HepG2 (cell line): ENCODE measurements around the gene SCGB1D4. TPM values are rescaled to one million over a fixed set of nuclear protein-coding genes. Genes with fewer than 3 reads are reported as not detected.

ENCODE experiments used
- CCDC6 ChIP-seq: sonication (generic); formaldehyde crosslinking; IDR thresholded peaks from 2 replicates; pipeline ENCODE4 v1.8.1; 2022; ENCODE audit warnings: mild to moderate bottlenecking, missing genetic modification reagents, moderate library complexity
- GATA4 ChIP-seq: sonication (generic); IDR thresholded peaks from 2 replicates; pipeline ENCODE4 v1.6.1; 2016; ENCODE audit warnings: antibody characterized with exemption, low read depth, borderline replicate concordance
- MAX ChIP-seq: IDR thresholded peaks from 2 replicates; pipeline ENCODE4 v1.6.1; 2012; ENCODE audit warnings: inconsistent platforms
- MIER2 ChIP-seq: IDR thresholded peaks from 2 replicates; pipeline ENCODE4 v1.6.1; 2016; ENCODE audit warnings: missing biosample characterization, missing genetic modification reagents
- MIXL1 ChIP-seq: IDR thresholded peaks from 2 replicates; pipeline ENCODE4 v1.6.1; 2016
- MYC ChIP-seq: sonication (generic); formaldehyde crosslinking; IDR thresholded peaks from 2 replicates; pipeline ENCODE4 v1.9.0; 2021; ENCODE audit warnings: missing genetic modification reagents, borderline replicate concordance
- MZF1 ChIP-seq: sonication (generic); formaldehyde crosslinking; IDR thresholded peaks from 2 replicates; pipeline ENCODE4 v1.8.1; 2023; ENCODE audit warnings: mild to moderate bottlenecking, missing genetic modification reagents, borderline replicate concordance
- NFKB2 ChIP-seq: sonication (generic); formaldehyde crosslinking; IDR thresholded peaks from 2 replicates; pipeline ENCODE4 v1.4.0; 2020; ENCODE audit warnings: missing genetic modification reagents, borderline replicate concordance
- NR2F2 ChIP-seq: IDR thresholded peaks from 2 replicates; pipeline ENCODE4 v1.6.1; 2012; ENCODE audit warnings: low read depth, inconsistent platforms, borderline replicate concordance
- POGK ChIP-seq: sonication (generic); formaldehyde crosslinking; conservative IDR thresholded peaks from 2 replicates; pipeline ENCODE4 v1.8.0; 2022; ENCODE audit warnings: mild to moderate bottlenecking, moderate library complexity, missing genetic modification reagents
- RFXANK ChIP-seq: IDR thresholded peaks from 2 replicates; pipeline ENCODE4 v1.6.1; 2016
- RFXAP ChIP-seq: sonication (generic); formaldehyde crosslinking; IDR thresholded peaks from 2 replicates; pipeline ENCODE4 v1.4.0; 2020; ENCODE audit warnings: missing genetic modification reagents, borderline replicate concordance
- TRIM24 ChIP-seq: sonication (generic); formaldehyde crosslinking; IDR thresholded peaks from 2 replicates; pipeline ENCODE4 v1.8.0; 2022; ENCODE audit warnings: mild to moderate bottlenecking, missing genetic modification reagents
- YEATS2 ChIP-seq: sonication (generic); formaldehyde crosslinking; IDR thresholded peaks from 2 replicates; pipeline ENCODE4 v1.4.0; 2020; ENCODE audit warnings: missing genetic modification reagents, borderline replicate concordance
- ZBTB39 ChIP-seq: sonication (generic); formaldehyde crosslinking; IDR thresholded peaks from 2 replicates; pipeline ENCODE4 v1.5.0; 2020; ENCODE audit warnings: missing genetic modification reagents
- ZMAT3 ChIP-seq: sonication (generic); formaldehyde crosslinking; conservative IDR thresholded peaks from 2 replicates; pipeline ENCODE4 v1.7.0; 2021; ENCODE audit warnings: missing genetic modification reagents
- ZNF501 ChIP-seq: sonication (generic); formaldehyde crosslinking; IDR thresholded peaks from 2 replicates; pipeline ENCODE4 v1.5.1; 2020; ENCODE audit warnings: mild to moderate bottlenecking, moderate library complexity, missing genetic modification reagents
- ZNF644 ChIP-seq: IDR thresholded peaks from 2 replicates; pipeline ENCODE4 v1.6.1; 2016; ENCODE audit warnings: low read depth
- ZSCAN31 ChIP-seq: sonication (generic); formaldehyde crosslinking; IDR thresholded peaks from 2 replicates; pipeline ENCODE4 v1.5.0; 2020; ENCODE audit warnings: low read depth, mild to moderate bottlenecking, missing genetic modification reagents
- polyA plus RNA-seq, 8 experiments: library from polyadenylated mRNA; depleted of rRNA in 3 of 8; stranded (reverse) in 7 of 8; unstranded in 1 of 8; fragments of >200 nt; fragmentation: Illumina TruSeq in 4 of 8; extraction: Trizol in 4 of 8; gene quantifications; 2 replicates each; pipeline versions ENCODE4 v1.2.1 to v1.2.3, GENCODE V29; 2011 to 2016; ENCODE audit warnings: low read depth in 4 of 8, missing spikeins in 1 of 8, mixed read lengths in 1 of 8; ENCODE audit not compliant: insufficient read depth in 1 of 8
- total RNA-seq, 5 experiments: library from RNA; depleted of rRNA; stranded (reverse); fragments of >200 nt; fragmentation: Illumina TruSeq; extraction: Trizol; gene quantifications; 2 replicates each; pipeline ENCODE4 v1.2.3, GENCODE V29; 2016; ENCODE audit warnings: low read depth in 1 of 5
- TF ChIP-seq, protein P1 (sequence below): sonication (generic); formaldehyde crosslinking; IDR thresholded peaks from 2 replicates; pipeline ENCODE4 v1.5.1; 2020; ENCODE audit warnings: missing genetic modification reagents, mild to moderate bottlenecking, borderline replicate concordance
- TF ChIP-seq, protein P2 (sequence below): IDR thresholded peaks from 2 replicates; pipeline ENCODE4 v1.6.1; 2012; ENCODE audit warnings: low read depth, low read length, improper control_type of control experiment

SCGB1D4 gene
- total and polyA plus RNA-seq, 2 of the 13 experiments (the other 11 are each of a cell fraction or from before 2014, with no cell fraction given), result not detected

DNA sequence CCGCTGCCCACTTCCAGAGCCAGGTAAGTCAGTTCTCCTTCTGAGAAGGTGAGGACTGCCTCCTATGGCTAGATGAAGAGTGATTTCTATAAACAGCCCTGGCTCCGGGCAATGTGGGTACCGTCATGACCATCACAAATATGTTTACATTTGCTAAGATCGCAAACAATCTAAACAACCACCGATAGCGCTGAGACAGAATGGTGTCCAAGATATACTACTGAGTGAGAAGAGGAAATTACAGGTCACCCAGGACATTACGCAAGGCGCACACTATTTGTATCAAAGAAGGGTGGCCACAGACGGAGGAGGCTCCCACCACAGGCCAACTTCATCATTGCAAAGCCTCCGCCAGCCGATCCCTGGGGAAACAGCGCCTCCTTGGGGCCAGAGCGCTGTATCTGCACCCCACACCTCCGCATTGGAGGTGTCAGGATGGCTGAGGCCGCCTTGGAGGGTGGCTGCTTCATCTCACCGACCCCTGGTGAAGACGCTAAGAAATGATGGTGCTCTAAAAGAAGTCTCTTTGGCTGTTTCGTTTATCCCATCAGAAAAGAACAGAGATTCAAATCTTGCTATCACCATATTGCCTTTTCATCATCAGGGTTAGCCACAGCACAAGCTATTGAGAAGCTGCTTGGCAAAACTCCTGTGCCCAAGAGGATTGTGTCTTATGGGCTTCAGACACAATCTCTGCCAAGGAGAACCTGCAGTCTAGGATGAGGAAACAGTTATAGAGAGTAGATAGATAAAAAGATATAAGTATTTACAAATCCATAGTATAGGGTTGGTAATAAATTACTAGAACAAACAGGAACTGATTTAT, 26.1 kb upstream of the SCGB1D4 start (continued):
- TF ChIP-seq GATA4 (no peak), ZNF644 (peak; percentile 88), NR2F2 (no peak), ZNF501 (CRISPR knock-in tag) (no peak), MAX (no peak), NFKB2 (0 out of 2 replicates have a peak, but pooled peaks have one; percentile 54), MIER2 (CRISPR knock-in tag) (peak; percentile 63; the same call in 1 of the 2 replicates), CCDC6 (CRISPR knock-in tag) (no peak), ZSCAN31 (CRISPR knock-in tag) (no peak), MIXL1 (CRISPR knock-in tag) (no peak), ZBTB39 (CRISPR knock-in tag) (no peak), ZMAT3 (CRISPR knock-in tag) (0 out of 2 replicates have a peak, but pooled peaks have one; percentile 32), MYC (CRISPR knock-in tag) (no peak), RFXANK (CRISPR knock-in tag) (no peak), YEATS2 (CRISPR knock-in tag) (no peak), RFXAP (CRISPR knock-in tag) (no peak), TRIM24 (CRISPR knock-in tag) (no peak), POGK (CRISPR knock-in tag) (0 out of 2 replicates have a peak, but pooled peaks have one; percentile 44), MZF1 (no peak)
- TF ChIP-seq, protein P1, sequence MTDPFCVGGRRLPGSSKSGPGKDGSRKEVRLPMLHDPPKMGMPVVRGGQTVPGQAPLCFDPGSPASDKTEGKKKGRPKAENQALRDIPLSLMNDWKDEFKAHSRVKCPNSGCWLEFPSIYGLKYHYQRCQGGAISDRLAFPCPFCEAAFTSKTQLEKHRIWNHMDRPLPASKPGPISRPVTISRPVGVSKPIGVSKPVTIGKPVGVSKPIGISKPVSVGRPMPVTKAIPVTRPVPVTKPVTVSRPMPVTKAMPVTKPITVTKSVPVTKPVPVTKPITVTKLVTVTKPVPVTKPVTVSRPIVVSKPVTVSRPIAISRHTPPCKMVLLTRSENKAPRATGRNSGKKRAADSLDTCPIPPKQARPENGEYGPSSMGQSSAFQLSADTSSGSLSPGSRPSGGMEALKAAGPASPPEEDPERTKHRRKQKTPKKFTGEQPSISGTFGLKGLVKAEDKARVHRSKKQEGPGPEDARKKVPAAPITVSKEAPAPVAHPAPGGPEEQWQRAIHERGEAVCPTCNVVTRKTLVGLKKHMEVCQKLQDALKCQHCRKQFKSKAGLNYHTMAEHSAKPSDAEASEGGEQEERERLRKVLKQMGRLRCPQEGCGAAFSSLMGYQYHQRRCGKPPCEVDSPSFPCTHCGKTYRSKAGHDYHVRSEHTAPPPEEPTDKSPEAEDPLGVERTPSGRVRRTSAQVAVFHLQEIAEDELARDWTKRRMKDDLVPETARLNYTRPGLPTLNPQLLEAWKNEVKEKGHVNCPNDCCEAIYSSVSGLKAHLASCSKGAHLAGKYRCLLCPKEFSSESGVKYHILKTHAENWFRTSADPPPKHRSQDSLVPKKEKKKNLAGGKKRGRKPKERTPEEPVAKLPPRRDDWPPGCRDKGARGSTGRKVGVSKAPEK (CRISPR knock-in tag), result 0 out of 2 replicates have a peak, but pooled peaks have one; percentile 61
- TF ChIP-seq, protein P2, sequence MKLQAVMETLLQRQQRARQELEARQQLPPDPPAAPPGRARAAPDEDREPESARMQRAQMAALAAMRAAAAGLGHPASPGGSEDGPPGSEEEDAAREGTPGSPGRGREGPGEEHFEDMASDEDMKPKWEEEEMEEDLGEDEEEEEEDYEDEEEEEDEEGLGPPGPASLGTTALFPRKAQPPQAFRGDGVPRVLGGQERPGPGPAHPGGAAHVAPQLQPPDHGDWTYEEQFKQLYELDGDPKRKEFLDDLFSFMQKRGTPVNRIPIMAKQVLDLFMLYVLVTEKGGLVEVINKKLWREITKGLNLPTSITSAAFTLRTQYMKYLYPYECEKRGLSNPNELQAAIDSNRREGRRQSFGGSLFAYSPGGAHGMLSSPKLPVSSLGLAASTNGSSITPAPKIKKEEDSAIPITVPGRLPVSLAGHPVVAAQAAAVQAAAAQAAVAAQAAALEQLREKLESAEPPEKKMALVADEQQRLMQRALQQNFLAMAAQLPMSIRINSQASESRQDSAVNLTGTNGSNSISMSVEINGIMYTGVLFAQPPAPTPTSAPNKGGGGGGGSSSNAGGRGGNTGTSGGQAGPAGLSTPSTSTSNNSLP, result peak; percentile 48; the same call in 1 of the 2 replicates
